Rectal smooth muscle tissue (tissue), 1 donor: Measurements from ENCODE around the gene MRGPRG.

ENCODE experiments used
- H3K27ac ChIP-seq: one replicate; pipeline ENCODE4 v1.7.0; 2013; ENCODE audit warnings: low read depth, low read length, inconsistent platforms
- H3K27me3 ChIP-seq: one replicate; pipeline ENCODE4 v1.7.0; 2013; ENCODE audit warnings: low read length; ENCODE audit not compliant: control insufficient read depth, insufficient read depth
- H3K36me3 ChIP-seq: one replicate; pipeline ENCODE4 v1.7.0; 2013; ENCODE audit warnings: low read length; ENCODE audit not compliant: control insufficient read depth, insufficient read depth
- H3K4me1 ChIP-seq: one replicate; pipeline ENCODE4 v1.7.0; 2013; ENCODE audit warnings: low read length; ENCODE audit not compliant: control insufficient read depth, insufficient read depth
- H3K4me3 ChIP-seq: one replicate; pipeline ENCODE4 v1.7.0; 2013; ENCODE audit warnings: low read length
- H3K9ac ChIP-seq: one replicate; pipeline ENCODE4 v1.7.0; 2013; ENCODE audit warnings: low read length

Gene MRGPRG

DNA sequence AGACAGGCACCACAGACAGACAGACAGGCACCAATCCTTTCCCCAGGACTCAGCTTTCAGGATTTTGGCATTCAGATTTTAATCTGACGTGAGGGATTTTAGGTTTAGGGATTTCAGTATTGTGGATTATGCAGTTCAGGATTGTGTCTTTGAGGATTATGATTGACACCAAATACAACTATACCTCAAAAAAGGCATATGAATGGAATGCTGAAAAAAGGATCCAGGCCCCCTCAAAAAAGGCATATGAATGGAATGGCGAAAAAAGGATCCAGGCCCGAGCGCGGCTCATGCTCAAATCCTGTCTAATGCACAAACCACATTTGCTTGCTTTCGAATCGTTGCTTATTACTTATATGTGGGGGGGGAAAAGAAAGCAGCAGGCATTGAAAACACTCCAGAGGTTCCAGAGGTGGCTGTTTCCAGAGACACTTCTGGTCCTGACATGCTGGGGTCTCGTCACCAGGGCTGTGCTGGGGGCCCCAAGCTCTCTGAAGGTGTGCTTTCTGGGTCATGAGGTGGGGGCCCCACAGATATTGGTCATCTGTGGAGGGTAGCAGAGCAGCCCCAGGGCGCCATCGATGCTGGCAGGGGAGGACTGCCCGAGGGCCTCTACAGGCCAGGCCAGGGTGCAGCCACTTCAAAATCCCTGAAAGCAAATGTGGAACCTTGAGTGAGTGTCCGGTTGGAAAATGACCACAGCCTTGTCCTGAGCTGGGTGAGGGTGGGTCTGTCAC lies 36.7 kb downstream of the MRGPRG start:
- H3K36me3 ChIP-seq, result no peaks in the 10 kb centered on the region
- H3K4me1 ChIP-seq, result no peaks in the 10 kb centered on the region
- H3K27ac ChIP-seq, result no peak overlapping the region
- no peak overlapping the region for H3K9ac ChIP-seq
- no peaks in the 10 kb centered on the region for H3K27me3 ChIP-seq
- no peak overlapping the region for H3K4me3 ChIP-seq

DNA sequence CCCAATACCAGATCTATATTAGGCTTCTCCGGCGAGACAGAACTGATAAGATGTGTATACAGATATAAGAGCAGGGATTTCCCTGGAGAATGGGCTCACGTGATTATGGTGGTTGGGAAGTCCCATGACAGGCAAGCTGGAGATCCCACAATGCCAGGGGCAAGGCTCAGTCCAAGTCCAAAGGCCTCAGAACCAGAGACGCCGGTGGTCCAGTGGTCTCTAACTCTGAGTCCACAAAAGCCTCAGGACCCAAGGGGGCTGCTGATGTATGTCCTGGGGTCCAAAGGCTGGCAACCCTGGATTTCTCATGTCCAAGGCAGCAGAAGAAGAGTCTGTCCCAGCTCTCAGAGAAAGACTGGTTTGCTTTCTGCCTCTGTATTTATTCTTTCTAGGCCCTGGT lies 37.7 kb downstream of the MRGPRG start:
- H3K36me3 ChIP-seq, result no peaks in the 10 kb centered on the region
- H3K9ac ChIP-seq, result no peak overlapping the region
- no peaks in the 10 kb centered on the region for H3K4me1 ChIP-seq
- H3K27me3 ChIP-seq, result no peaks in the 10 kb centered on the region
- H3K27ac ChIP-seq, result no peak overlapping the region
- no peak overlapping the region for H3K4me3 ChIP-seq

DNA sequence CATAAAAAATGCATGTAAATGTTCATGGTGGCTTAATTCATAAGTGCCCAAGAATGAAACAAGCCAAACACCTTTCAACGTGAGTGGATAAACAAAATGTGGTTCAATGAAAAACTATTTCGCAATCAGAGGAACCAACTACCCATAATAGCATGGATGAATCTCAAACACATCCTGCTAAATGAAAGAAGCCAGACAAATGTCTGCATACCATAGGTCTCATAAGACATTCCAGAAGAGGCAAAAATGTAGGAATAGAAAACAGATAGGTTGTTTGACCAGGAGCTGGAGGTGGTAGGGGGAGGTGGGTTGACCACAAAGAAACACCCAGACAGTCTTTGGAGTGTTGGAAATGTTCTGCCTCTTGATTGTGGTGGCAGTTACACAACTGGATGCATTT lies 40.3 kb downstream of the MRGPRG start:
- Histone ChIP-seq H3K9ac (no peak overlapping the region), H3K27me3 (no peaks in the 10 kb centered on the region), H3K4me1 (no peaks in the 10 kb centered on the region), H3K4me3 (no peak overlapping the region), H3K36me3 (no peaks in the 10 kb centered on the region), H3K27ac (no peak overlapping the region)

DNA sequence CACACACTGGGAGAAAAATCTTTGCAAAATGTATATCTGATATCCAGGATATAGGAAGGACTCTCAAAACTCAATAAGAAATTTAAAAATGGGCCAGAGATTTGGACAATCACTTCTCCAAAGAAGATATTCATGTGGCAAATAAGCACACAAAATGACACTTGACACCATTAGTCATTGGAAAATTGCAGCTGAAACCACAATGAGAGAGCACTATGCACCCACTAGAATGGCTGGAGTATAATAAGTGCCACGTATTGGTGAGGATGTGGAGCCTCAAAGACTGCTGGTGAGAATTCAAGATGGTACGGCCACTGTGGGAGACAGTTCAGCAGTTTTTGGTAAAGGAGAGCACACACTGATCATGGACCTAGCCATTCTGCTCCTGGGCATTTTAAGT lies 40.7 kb downstream of the MRGPRG start:
- no peak overlapping the region for H3K4me3 ChIP-seq
- no peak overlapping the region for H3K9ac ChIP-seq
- no peaks in the 10 kb centered on the region for H3K27me3 ChIP-seq
- no peaks in the 10 kb centered on the region for H3K4me1 ChIP-seq
- no peaks in the 10 kb centered on the region for H3K36me3 ChIP-seq
- H3K27ac ChIP-seq, result no peak overlapping the region

DNA sequence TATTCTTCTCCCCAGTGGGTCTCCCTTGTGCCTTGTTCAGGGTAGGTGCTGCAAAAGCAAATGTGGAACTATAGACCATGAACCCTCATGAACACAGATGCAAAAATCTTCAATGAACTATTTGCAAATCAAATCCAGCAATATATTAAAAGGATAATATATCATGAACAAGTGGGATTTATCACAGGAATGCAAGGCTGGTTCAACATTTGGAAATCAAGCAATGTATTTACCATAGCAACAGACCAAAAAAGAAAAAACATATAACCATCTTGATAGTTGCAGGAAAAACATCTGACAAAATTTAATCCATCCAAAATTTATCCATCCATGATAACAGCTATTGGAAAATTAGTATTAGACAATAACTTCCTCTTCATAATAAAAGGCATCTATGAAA lies 42.1 kb downstream of the MRGPRG start:
- Histone ChIP-seq H3K4me3 (no peak overlapping the region), H3K27me3 (no peaks in the 10 kb centered on the region), H3K36me3 (no peaks in the 10 kb centered on the region), H3K4me1 (no peaks in the 10 kb centered on the region), H3K27ac (no peak overlapping the region), H3K9ac (no peak overlapping the region)

DNA sequence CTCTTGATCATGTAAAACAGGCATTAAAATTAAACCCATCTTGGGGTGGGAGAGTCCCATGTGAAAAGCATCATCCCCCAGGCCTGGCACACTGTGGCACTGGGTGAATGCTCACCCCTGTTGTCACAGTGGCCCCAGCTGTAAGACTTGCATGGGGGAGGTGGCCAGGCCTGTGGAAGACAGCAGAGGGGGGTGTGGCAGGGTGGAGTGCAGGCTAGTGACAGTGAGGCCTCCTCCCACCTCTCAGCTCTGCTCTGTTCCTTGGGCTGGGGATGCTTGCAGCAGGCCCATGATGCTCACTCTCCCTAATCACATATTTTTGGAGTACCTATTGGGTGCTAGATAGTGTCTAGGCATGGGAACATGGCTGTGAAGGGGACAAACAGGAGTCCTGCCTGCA lies 43.4 kb downstream of the MRGPRG start:
- no peak overlapping the region for H3K4me3 ChIP-seq
- no peaks in the 10 kb centered on the region for H3K27me3 ChIP-seq
- no peak overlapping the region for H3K27ac ChIP-seq
- no peak overlapping the region for H3K9ac ChIP-seq
- H3K4me1 ChIP-seq, result peaks cover under 1% of the 10 kb centered on the region
- no peaks in the 10 kb centered on the region for H3K36me3 ChIP-seq

DNA sequence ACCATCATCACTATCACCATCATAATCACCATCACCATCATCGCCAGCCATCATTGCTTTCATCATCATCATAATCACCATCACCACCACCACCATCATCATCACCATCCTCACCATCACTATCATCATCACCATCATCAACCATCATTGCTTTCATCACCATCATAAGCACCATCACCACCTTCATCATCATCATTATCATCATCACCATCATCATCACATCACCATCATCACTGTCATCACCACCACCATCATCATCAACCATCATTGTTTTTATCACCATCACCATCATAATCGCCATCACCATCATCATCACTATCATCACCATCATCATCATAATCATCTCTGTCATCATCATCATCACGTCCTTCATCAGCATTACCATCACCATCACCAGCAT lies 44.2 kb downstream of the MRGPRG start:
- Histone ChIP-seq H3K36me3 (no peaks in the 10 kb centered on the region), H3K27ac (no peak overlapping the region), H3K4me3 (no peak overlapping the region), H3K27me3 (no peaks in the 10 kb centered on the region), H3K9ac (no peak overlapping the region), H3K4me1 (peaks cover 2% of the 10 kb centered on the region)

DNA sequence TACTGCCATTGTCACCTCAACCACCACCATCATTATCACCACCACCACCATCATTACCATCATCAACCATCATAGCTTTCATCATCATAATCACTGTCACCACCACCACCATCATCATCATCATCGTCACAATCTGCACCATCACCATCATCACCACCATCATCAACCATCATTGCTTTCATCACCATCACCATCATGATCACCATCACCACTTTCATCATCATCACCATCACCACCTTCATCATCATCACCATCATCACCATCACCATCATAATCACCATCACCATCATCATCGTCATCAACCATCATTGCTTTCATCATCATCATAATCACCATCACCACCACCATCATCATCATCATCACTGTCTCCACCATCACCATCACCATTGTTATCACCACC lies 44.8 kb downstream of the MRGPRG start:
- Histone ChIP-seq H3K4me3 (no peak overlapping the region), H3K36me3 (no peaks in the 10 kb centered on the region), H3K27me3 (peaks cover 3% of the 10 kb centered on the region), H3K27ac (no peak overlapping the region), H3K9ac (no peak overlapping the region), H3K4me1 (peaks cover 7% of the 10 kb centered on the region)

DNA sequence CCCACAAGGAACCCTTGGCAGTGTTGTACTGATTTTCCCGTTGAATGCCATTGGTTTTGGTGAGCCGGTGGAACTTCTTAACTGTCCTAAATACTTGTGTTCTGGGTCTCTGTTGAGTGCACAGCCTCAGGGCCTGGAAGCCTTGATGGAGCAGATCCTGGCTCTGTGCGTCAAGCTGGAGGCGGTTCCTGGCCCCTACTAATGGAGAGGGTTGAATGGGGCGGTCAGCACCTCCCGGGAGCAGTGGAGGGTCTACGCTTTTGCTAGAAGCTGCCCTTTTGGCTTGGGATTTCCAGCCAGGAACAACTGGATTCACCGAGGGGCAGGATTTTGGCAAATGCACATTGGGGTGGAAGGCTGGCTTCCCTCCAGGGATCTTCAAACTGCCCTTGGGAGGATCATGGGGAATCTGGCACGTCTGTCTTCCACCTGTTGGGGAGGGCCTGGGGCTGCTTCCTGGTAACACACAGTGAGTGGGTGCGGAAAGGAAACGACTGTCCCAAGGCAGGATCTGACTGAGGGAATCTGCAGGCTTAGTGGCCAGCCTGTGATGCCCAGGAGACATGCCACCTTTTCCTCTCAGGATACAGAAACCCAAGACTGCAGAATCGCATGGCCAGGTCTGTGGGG lies 46.6 kb downstream of the MRGPRG start:
- peaks cover 5% of the 10 kb centered on the region for H3K27me3 ChIP-seq
- no peak overlapping the region for H3K4me3 ChIP-seq
- H3K27ac ChIP-seq, result no peak overlapping the region
- H3K4me1 ChIP-seq, result peaks cover 7% of the 10 kb centered on the region
- H3K36me3 ChIP-seq, result no peaks in the 10 kb centered on the region
- no peak overlapping the region for H3K9ac ChIP-seq

DNA sequence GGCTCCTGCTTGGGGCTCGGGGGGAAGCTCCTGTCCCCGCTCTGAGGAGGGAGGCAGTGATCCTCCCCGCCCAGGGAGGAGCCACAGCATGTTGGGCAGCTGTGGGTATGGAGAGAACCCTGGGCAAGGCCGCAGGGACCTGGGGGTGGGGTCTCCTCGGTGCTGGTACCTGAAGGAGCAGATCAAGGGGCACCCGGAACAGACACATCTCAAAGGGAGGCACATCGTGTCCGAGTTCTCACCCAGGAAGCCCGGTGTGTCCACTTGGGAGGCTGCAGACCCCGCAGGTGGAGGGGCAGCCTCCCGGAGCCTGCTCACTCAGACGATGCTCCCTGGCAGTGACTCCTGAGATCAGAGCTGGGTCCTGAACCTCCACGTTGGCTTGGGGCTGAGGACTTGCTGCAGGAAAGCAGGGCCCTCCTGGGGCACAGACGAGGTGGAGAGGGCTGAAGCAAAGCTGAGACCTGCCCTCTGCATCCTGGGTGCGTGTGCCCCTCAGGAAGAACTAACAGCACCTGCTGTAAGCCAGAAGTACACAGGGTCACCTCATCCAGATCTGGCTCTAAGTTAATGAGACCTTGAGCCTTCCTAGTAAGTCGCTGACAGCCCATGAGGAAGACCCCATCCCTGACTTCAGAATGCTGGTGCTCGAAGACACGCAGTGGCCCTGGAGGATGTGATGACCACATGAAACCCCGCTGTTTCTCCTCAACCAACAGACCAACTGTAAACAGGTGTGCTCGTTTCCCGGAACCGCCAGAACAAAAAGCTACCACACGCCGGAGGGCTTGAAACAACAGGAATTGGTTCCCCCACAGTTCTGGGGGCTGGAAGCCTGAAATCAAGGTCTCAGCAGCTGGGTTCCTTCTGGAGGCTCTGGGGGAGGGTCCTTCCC lies 47.6 kb downstream of the MRGPRG start:
- Histone ChIP-seq H3K36me3 (no peaks in the 10 kb centered on the region), H3K4me3 (no peak overlapping the region), H3K27ac (no peak overlapping the region), H3K4me1 (peaks cover 7% of the 10 kb centered on the region), H3K9ac (no peak overlapping the region), H3K27me3 (peaks cover 5% of the 10 kb centered on the region)

DNA sequence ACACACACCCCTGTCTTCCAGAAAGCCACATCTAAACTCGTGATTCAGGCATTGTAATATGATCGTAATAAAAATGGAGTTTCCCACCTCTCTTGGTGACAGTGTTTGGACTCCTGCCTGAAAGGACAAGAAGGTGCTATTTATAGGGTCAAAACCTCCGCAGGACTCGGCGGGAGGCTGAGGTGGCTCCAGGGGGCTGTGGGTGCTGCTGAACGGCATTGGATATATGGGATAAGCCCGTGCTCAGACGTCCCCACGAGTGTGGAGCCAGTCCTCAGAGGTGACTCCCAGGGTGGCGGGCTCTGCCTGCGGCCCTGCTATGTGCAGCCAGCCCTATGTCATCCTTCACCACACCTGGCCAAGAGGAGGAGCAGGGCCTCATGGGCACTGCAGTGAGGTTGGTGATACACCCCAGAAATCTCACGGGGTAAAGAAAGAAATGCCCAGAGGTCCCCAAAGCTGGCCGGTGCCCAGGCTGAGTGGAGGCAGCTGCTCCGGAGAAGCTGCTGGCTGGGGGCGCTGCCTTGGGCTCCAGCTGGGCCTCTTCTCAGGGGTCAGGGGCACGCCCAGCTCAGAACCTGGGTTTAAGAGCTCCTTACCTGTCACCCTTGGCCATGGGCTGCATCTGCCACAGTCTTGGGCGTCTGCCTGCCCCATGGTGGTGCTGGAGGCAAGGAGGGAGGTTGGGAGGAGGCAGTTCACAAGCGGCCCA lies 48.4 kb downstream of the MRGPRG start:
- H3K4me3 ChIP-seq, result no peak overlapping the region
- peak overlapping the region; percentile 66 for H3K27ac ChIP-seq
- H3K36me3 ChIP-seq, result no peaks in the 10 kb centered on the region
- H3K4me1 ChIP-seq, result peaks cover 7% of the 10 kb centered on the region
- H3K27me3 ChIP-seq, result peaks cover 5% of the 10 kb centered on the region
- H3K9ac ChIP-seq, result no peak overlapping the region
